NCI-H2227 treated with DMSO at 0.1 percent for 48 hours (cell line): Measurements from ENCODE around the gene PSMB10.
"Not testable (repeated sequence)": the region's sequence is repeated elsewhere in the genome, so short reads cannot be mapped to it uniquely, and the experiment has no call there.

Experiments used
- DNase-seq: peaks from one replicate; lab custom pipeline; 2025; lab: John Stamatoyannopoulos, UW

Gene PSMB10

GRCh38 chr16:67936124-67936879, at the start of gene PSMB10:
Gene PSMB10, minus strand, starts transcription at chr16:67936850. Its CDS starts 101 bp downstream, at chr16:67936749.
- no peak for DNase-seq

- no peak for DNase-seq
These were observed 45.5 kb upstream of the PSMB10 start for GRCh38 chr16:67982011-67982696.

GRCh38 chr16:67979955-67980678, 43.5 kb upstream of the PSMB10 start, which contains the start of gene DPEP3:
Gene DPEP3, minus strand, starts transcription at chr16:67980499. Its CDS starts 119 bp downstream, at chr16:67980380.
- no peak for DNase-seq

- DNase-seq: no peak
These were observed 41.0 kb upstream of the PSMB10 start for GRCh38 chr16:67977469-67978227.

- DNase-seq: no peak
These were observed 40.4 kb upstream of the PSMB10 start for GRCh38 chr16:67977005-67977404.

- DNase-seq: no peak
These were observed 39.6 kb upstream of the PSMB10 start for GRCh38 chr16:67976205-67976604.

- DNase-seq: no peak
These were observed 38.9 kb upstream of the PSMB10 start for GRCh38 chr16:67975321-67976105.

- DNase-seq: not testable (repeated sequence)
These were observed 35.6 kb upstream of the PSMB10 start for GRCh38 chr16:67972285-67972684.

- no peak for DNase-seq
These were observed 34.5 kb upstream of the PSMB10 start for GRCh38 chr16:67971111-67971510.

- peak; percentile 8 for DNase-seq
These were observed 32.8 kb upstream of the PSMB10 start for GRCh38 chr16:67969254-67970039.

- peak; percentile 13 for DNase-seq
These were observed 32.0 kb upstream of the PSMB10 start, which contains the start of gene SLC12A4 for GRCh38 chr16:67968400-67969253. Gene SLC12A4, minus strand, starts transcription at chr16:67968637. Its CDS starts 84 bp downstream, at chr16:67968553.

GRCh38 chr16:67967958-67968399, 31.3 kb upstream of the PSMB10 start:
- no peak for DNase-seq

- DNase-seq: no peak
These were observed 30.7 kb upstream of the PSMB10 start for GRCh38 chr16:67967183-67967957.

GRCh38 chr16:67966549-67967182, 30.0 kb upstream of the PSMB10 start:
- no peak for DNase-seq

- DNase-seq: no peak
These were observed 29.3 kb upstream of the PSMB10 start for GRCh38 chr16:67965668-67966548.

- DNase-seq: no peak
These were observed 28.0 kb upstream of the PSMB10 start for GRCh38 chr16:67964477-67965131.
